ENCODE data around the gene FNDC10. TPM values are rescaled to one million over a fixed set of nuclear protein-coding genes. Genes with fewer than 3 reads are reported as not detected.

FNDC10 gene
- total RNA-seq, 1 donor from 2014 or later: not detected

GRCh38 chr1:1550591-1551432 is 49.1 kb downstream of the FNDC10 start:
- Histone ChIP-seq H3K9ac (ENCODE audit: low read depth in 1 of 3, low read length in 3 of 3) (peak overlapping the region in 2 of 3 donors; percentile 13 to 71), H3K27ac (ENCODE audit: low read depth, low read length) (peak overlapping the region; percentile 46), H3K36me3 (ENCODE audit: control insufficient read depth in 3 of 3, insufficient read depth in 3 of 3, low read length in 3 of 3) (peaks cover 0 to 6% (median 3%) of the 10 kb centered on the region in 3 donors), H3K4me1 (ENCODE audit: control insufficient read depth in 3 of 3, insufficient read depth in 3 of 3, low read length in 3 of 3) (peaks cover 28 to 48% (median 43%) of the 10 kb centered on the region in 3 donors), H3K9me3 (ENCODE audit: control insufficient read depth in 3 of 3, low read length in 3 of 3) (no peaks in the 10 kb centered on the region), H3K27me3 (ENCODE audit: control insufficient read depth in 3 of 3, insufficient read depth in 3 of 3, low read length in 3 of 3) (no peaks in the 10 kb centered on the region), H3K4me3 (ENCODE audit: low read length in 3 of 3) (peak overlapping the region in 2 of 3 donors; percentile 13 to 14)

GRCh38 chr1:1550087-1550486 is 49.8 kb downstream of the FNDC10 start:
- peaks cover 0 to 6% (median 3%) of the 10 kb centered on the region in 3 donors for H3K36me3 ChIP-seq (ENCODE audit: control insufficient read depth in 3 of 3, insufficient read depth in 3 of 3, low read length in 3 of 3)
- peak overlapping the region; percentile 46 for H3K27ac ChIP-seq (ENCODE audit: low read depth, low read length)
- H3K9me3 ChIP-seq (ENCODE audit: control insufficient read depth in 3 of 3, low read length in 3 of 3): no peaks in the 10 kb centered on the region
- H3K4me3 ChIP-seq (ENCODE audit: low read length in 3 of 3): no peak overlapping the region
- H3K4me1 ChIP-seq (ENCODE audit: control insufficient read depth in 3 of 3, insufficient read depth in 3 of 3, low read length in 3 of 3): peaks cover 28 to 41% (median 36%) of the 10 kb centered on the region in 3 donors
- H3K27me3 ChIP-seq (ENCODE audit: control insufficient read depth in 3 of 3, insufficient read depth in 3 of 3, low read length in 3 of 3): no peaks in the 10 kb centered on the region
- peak overlapping the region in 1 of 3 donors; percentile 71 for H3K9ac ChIP-seq (ENCODE audit: low read depth in 1 of 3, low read length in 3 of 3)

- Histone ChIP-seq H3K27me3 (ENCODE audit: control insufficient read depth in 3 of 3, insufficient read depth in 3 of 3, low read length in 3 of 3) (no peaks in the 10 kb centered on the region), H3K9me3 (ENCODE audit: control insufficient read depth in 3 of 3, low read length in 3 of 3) (no peaks in the 10 kb centered on the region), H3K36me3 (ENCODE audit: control insufficient read depth in 3 of 3, insufficient read depth in 3 of 3, low read length in 3 of 3) (peaks cover 0 to 6% (median 3%) of the 10 kb centered on the region in 3 donors), H3K4me3 (ENCODE audit: low read length in 3 of 3) (no peak overlapping the region), H3K27ac (ENCODE audit: low read depth, low read length) (no peak overlapping the region), H3K4me1 (ENCODE audit: control insufficient read depth in 3 of 3, insufficient read depth in 3 of 3, low read length in 3 of 3) (peaks cover 21 to 31% (median 27%) of the 10 kb centered on the region in 3 donors), H3K9ac (ENCODE audit: low read depth in 1 of 3, low read length in 3 of 3) (no peak overlapping the region)
Observed at GRCh38 chr1:1548591-1548990, 51.3 kb downstream of the FNDC10 start.

Other genes starting within 250 kb of the FNDC10 start
- 60.0 TPM for gene MXRA8, start 241.6 kb downstream of the FNDC10 start, total RNA-seq
- gene AURKAIP1, start 224.9 kb downstream of the FNDC10 start, total RNA-seq: 51.7 TPM
- 55.3 TPM for gene CCNL2, start 200.8 kb downstream of the FNDC10 start, total RNA-seq
- gene MRPL20, start 192.8 kb downstream of the FNDC10 start, total RNA-seq: 75.7 TPM
- 5.7 TPM for gene ANKRD65, start 178.9 kb downstream of the FNDC10 start, total RNA-seq
- 11.0 TPM for gene VWA1, start 164.4 kb downstream of the FNDC10 start, total RNA-seq
- gene ATAD3C, start 150.4 kb downstream of the FNDC10 start, total RNA-seq: not detected
- 16.7 TPM for gene ATAD3B, start 128.4 kb downstream of the FNDC10 start, total RNA-seq
- gene ATAD3A, start 88.0 kb downstream of the FNDC10 start, total RNA-seq: 6.8 TPM
- 2.1 TPM for gene TMEM240, start 59.5 kb downstream of the FNDC10 start, total RNA-seq
- 40.2 TPM for gene SSU72, start 25.3 kb downstream of the FNDC10 start, total RNA-seq
- gene MIB2, start 15.4 kb upstream of the FNDC10 start, total RNA-seq: 49.6 TPM
- gene MMP23B, start 32.0 kb upstream of the FNDC10 start, total RNA-seq: 17.2 TPM
- gene CDK11B, start 58.9 kb upstream of the FNDC10 start, total RNA-seq: 8.4 TPM
- gene SLC35E2B, start 92.7 kb upstream of the FNDC10 start, total RNA-seq: 15.7 TPM
- 16.7 TPM for gene CDK11A, start 124.2 kb upstream of the FNDC10 start, total RNA-seq
- gene NADK, start 178.3 kb upstream of the FNDC10 start, total RNA-seq: 11.5 TPM

Measured in skeletal muscle tissue (tissue), 4 donors.